Ectodermal cell (in vitro differentiated cells): Measurements from ENCODE around the gene DTYMK.

ENCODE experiments used
- H3K27ac ChIP-seq: 2 replicates; pipeline ENCODE4 v1.7.0; 2013; ENCODE audit warnings: mild to moderate bottlenecking, low read depth, low read length; ENCODE audit not compliant: insufficient read depth, poor library complexity, severe bottlenecking
- H3K27me3 ChIP-seq: 2 replicates; pipeline ENCODE4 v1.7.0; 2013; ENCODE audit warnings: mild to moderate bottlenecking, low read length; ENCODE audit not compliant: insufficient read depth, control insufficient read depth, poor library complexity, severe bottlenecking
- H3K36me3 ChIP-seq: one replicate; pipeline ENCODE4 v1.7.0; 2013; ENCODE audit warnings: low read length; ENCODE audit not compliant: control insufficient read depth, insufficient read depth
- H3K4me1 ChIP-seq: one replicate; pipeline ENCODE4 v1.7.0; 2013; ENCODE audit warnings: low read length; ENCODE audit not compliant: control insufficient read depth, insufficient read depth
- H3K4me3 ChIP-seq: 2 replicates; pipeline ENCODE4 v1.7.0; 2013; ENCODE audit warnings: low read depth, low read length, control low read depth; ENCODE audit not compliant: insufficient read depth
- H3K9me3 ChIP-seq: 2 replicates; pipeline ENCODE4 v1.7.0; 2013; ENCODE audit warnings: mild to moderate bottlenecking, low read length, moderate library complexity; ENCODE audit not compliant: control insufficient read depth
- WGBS, 2 experiments: methylation state at CpG; one replicate each; pipeline ENCODE4 v1.1.7; 2013; ENCODE audit warnings: missing lambda C conversion rate in 2 of 2; 5-methylcytosine and 5-hydroxymethylcytosine counted together

Gene DTYMK

GRCh38 chr2:241637018-241637794 lies 49.4 kb downstream of the DTYMK start, which contains the start of the genes ATG4B and THAP4:
TSS of gene ATG4B (plus strand) at chr2:241637693. CDS start at chr2:241637715, 22 bp downstream.
TSS of gene THAP4 (minus strand) at chr2:241637158. CDS start at chr2:241637017, 141 bp downstream.
- Histone ChIP-seq H3K27me3 (no peaks in the 10 kb centered on the region), H3K9me3 (no peaks in the 10 kb centered on the region), H3K4me3 (peak within 1 kb of the TSS; percentile 89), H3K4me1 (no peaks in the 10 kb centered on the region), H3K27ac (peak within 1 kb of the TSS; percentile 98), H3K36me3 (peaks cover 27% of the 10 kb centered on the region)
- 0% methylated on average over 123 of the region's 123 CpGs for WGBS, 2 experiments

DNA sequence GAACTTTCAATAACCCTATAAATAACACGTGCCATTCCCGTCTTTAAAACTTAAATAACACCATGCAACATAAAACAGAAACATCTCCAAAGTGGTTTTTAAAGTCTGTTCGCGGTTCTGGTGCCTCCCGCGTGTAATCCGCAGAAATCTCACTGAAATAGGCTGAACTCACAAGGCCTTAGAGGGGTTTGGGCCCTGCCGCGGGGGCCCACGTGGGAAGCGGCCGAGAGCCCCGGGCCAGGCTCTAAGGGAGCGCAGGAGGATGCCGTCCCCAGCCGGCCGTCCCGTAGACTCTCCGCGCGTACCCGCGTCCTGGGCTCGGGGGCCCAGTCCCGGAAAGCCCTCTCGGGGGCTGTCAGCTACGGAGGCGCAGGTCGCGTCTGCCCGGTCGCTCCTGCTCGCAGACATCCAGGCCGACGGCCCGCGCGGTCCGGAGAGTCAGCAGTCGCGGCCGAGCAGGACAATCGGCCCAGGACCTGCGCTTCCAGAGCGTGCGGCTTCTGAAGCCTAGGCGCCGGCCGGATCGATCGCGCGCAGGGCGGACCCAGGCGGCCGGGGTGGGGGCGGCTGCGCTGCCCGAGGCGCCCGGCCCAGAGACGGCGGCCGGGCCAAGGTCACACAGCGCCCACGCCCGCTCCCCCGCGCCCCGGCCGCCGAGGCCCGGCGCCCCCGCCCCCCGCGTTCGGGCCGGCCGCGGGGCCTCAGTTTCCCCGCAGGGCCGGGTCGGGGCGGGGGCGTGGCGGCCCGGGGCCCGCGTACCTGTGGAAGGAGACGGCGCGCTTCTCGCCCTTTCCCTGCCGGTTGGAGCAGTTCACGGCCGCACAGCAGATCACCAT lies 50.2 kb downstream of the DTYMK start:
- WGBS, 2 experiments: 1% methylated on average over 97 of the region's 97 CpGs
- Histone ChIP-seq H3K9me3 (no peaks in the 10 kb centered on the region), H3K4me3 (peak overlapping the region; percentile 89), H3K36me3 (peaks cover 33% of the 10 kb centered on the region), H3K4me1 (no peaks in the 10 kb centered on the region), H3K27me3 (no peaks in the 10 kb centered on the region), H3K27ac (no peak overlapping the region)

DNA sequence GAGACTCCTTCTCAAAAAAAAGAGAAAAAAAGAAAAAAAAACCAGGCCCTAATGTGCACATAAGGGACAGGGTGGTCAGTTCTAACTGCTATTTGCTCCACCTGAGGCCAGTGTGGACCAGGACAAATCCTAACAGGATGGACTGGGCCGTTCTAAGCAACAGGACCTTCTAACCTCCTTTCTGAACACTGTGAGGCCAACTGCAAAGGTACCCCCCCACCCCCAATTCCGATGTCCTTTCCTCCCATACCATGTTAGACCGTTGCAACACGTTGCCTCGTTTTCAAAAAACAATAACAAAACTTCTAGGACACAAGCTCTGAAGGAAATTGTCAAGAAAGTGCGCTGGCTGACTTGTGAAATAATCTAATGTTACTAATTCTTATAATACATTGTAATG lies 50.9 kb downstream of the DTYMK start:
- H3K4me1 ChIP-seq: no peaks in the 10 kb centered on the region
- H3K27me3 ChIP-seq: no peaks in the 10 kb centered on the region
- peaks cover 33% of the 10 kb centered on the region for H3K36me3 ChIP-seq
- H3K27ac ChIP-seq: no peak overlapping the region
- peak overlapping the region; percentile 89 for H3K4me3 ChIP-seq
- WGBS, 2 experiments: 41 to 44% methylated on average over 5 to 6 of the region's 6 CpGs
- no peaks in the 10 kb centered on the region for H3K9me3 ChIP-seq

DNA sequence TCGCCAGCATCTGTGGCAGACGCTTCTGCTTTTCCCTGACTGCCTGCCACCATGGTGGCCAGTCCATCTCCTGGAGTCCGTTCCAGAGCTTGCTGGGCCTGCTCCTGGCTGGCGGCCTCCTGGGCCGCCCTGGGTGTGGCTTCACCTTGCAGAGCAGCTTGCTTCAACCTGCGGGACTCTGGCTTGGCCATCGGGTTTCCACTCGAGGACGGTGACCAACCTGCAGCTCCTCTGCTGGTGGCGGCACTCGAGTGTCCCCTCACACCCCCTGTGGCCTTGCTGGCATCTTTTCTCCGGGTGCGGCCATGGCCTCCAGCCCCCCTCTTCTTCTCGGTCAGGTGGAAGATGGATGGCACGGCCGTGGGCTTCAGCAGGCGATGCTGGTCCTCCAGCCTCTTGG lies 53.1 kb downstream of the DTYMK start:
- 95 to 96% methylated on average over 17 of the region's 17 CpGs for WGBS, 2 experiments

DNA sequence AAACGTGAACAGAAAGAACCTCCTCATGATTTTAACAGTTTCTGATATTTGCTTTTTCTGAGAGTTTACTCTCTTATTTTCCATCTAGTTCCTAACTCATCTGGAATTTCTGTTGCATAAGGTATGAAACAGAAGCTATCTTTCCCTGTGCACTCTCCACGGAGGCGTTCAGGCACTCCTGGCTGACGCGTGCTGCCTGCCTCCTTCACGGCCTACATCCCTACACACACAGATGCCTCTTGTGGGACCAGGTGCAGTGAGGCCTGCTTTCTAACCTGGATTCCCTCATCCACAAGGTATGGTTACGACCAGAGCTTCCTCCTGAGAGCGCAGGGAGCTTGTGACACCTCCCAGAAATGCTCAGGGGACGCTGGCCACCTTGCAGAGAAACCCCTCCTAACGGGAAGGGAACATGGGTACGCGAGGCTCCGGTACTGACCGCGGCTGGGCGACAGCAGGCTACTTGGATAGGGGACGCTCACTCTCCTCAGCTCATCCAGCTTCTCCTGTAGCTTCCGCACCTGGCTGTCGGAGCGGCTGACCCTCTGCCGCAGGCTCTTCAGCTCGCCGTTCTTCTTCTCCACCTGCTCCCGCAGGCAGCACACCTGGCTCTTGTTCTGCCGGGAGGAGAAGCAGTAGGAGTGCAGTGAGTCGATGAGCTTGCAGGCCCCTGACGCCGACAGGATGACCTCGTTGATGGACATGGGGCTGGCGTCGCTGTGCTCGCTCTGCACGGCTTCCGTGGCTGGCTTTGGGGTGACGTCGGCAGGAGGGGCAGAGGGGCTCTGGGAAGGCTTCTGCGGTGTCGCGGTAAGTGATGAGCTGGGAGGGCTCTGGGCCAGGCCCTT lies 53.9 kb downstream of the DTYMK start:
- Histone ChIP-seq H3K4me3 (no peak overlapping the region), H3K9me3 (no peaks in the 10 kb centered on the region), H3K27me3 (no peaks in the 10 kb centered on the region), H3K36me3 (peaks cover 22% of the 10 kb centered on the region), H3K27ac (no peak overlapping the region), H3K4me1 (no peaks in the 10 kb centered on the region)
- 95 to 96% methylated on average over 39 of the region's 39 CpGs for WGBS, 2 experiments

More for the DNA sequence above, 53.1 kb downstream of the DTYMK start:
- Histone ChIP-seq H3K4me3 (no peak overlapping the region), H3K27me3 (no peaks in the 10 kb centered on the region), H3K36me3 (peaks cover 22% of the 10 kb centered on the region), H3K9me3 (no peaks in the 10 kb centered on the region), H3K4me1 (no peaks in the 10 kb centered on the region), H3K27ac (no peak overlapping the region)

DNA sequence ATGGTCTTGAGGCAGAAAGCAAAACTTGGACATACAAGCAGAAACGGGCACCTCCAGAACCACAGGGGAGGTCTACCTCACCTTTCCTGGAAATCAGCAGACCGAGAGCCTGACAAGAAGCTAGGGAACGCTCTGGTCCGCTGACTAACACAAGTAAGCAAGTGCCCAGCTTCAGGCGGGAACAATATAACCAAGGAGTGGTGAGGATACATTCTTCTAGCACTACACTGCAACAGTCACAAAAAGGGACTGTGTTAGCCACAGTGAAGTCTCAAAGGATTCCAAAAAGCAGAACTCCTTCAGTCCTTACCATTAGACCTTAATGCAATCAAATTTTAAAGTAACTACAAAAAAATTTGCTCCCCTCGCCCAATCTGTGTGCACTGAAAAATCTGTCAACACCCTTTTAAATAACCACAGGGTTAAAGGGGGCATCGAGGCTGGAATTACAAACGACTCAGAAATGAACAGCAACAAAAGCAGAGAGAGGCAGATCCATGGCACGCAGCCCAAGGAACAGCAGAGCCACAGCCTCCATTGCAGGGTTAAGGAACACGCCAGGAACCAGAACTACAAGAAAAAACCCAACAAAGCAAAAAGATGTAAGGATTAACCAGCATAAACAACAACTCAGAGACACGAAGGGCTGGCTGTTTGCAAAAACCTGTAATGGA lies 56.7 kb downstream of the DTYMK start:
- WGBS, 2 experiments: 88 to 91% methylated on average over 11 of the region's 11 CpGs
- Histone ChIP-seq H3K4me1 (no peaks in the 10 kb centered on the region), H3K27me3 (no peaks in the 10 kb centered on the region), H3K9me3 (no peaks in the 10 kb centered on the region), H3K36me3 (peaks cover 22% of the 10 kb centered on the region), H3K27ac (no peak overlapping the region), H3K4me3 (no peak overlapping the region)

- no peaks in the 10 kb centered on the region for H3K9me3 ChIP-seq
- H3K4me3 ChIP-seq: no peak overlapping the region
- H3K4me1 ChIP-seq: no peaks in the 10 kb centered on the region
- 93 to 95% methylated on average over 10 of the region's 10 CpGs for WGBS, 2 experiments
- H3K27me3 ChIP-seq: no peaks in the 10 kb centered on the region
- no peak overlapping the region for H3K27ac ChIP-seq
- H3K36me3 ChIP-seq: peaks cover 9% of the 10 kb centered on the region
Measured at GRCh38 chr2:241627675-241628074, 58.9 kb downstream of the DTYMK start.
